ENCODE data around the gene AMOTL2. TPM values are rescaled to one million over a fixed set of nuclear protein-coding genes. Genes with fewer than 3 reads are reported as not detected.

Gene AMOTL2
- total RNA-seq, 4 donors from 2014 or later = 20.3 to 72.8 (median 31.6) TPM

GRCh38 chr3:134309987-134310700 is 64.1 kb downstream of the AMOTL2 start:
- DNase-seq = no peak
- TF ChIP-seq, protein P1, sequence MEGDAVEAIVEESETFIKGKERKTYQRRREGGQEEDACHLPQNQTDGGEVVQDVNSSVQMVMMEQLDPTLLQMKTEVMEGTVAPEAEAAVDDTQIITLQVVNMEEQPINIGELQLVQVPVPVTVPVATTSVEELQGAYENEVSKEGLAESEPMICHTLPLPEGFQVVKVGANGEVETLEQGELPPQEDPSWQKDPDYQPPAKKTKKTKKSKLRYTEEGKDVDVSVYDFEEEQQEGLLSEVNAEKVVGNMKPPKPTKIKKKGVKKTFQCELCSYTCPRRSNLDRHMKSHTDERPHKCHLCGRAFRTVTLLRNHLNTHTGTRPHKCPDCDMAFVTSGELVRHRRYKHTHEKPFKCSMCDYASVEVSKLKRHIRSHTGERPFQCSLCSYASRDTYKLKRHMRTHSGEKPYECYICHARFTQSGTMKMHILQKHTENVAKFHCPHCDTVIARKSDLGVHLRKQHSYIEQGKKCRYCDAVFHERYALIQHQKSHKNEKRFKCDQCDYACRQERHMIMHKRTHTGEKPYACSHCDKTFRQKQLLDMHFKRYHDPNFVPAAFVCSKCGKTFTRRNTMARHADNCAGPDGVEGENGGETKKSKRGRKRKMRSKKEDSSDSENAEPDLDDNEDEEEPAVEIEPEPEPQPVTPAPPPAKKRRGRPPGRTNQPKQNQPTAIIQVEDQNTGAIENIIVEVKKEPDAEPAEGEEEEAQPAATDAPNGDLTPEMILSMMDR (IDR thresholded peaks at IDR 0.05) = no peak
- TF ChIP-seq POLR2A (IDR thresholded peaks at IDR 0.05) = no peak
- Histone ChIP-seq H3K4me3 (no peak overlapping the region), H3K36me3 (no peaks in the 10 kb centered on the region), H3K9me3 (no peaks in the 10 kb centered on the region), H3K27me3 (no peaks in the 10 kb centered on the region), H3K4me1 (peaks cover 7 to 39% (median 17%) of the 10 kb centered on the region in 4 donors), H3K27ac (peak overlapping the region; percentile 0 to 61 (median 20))

DNA sequence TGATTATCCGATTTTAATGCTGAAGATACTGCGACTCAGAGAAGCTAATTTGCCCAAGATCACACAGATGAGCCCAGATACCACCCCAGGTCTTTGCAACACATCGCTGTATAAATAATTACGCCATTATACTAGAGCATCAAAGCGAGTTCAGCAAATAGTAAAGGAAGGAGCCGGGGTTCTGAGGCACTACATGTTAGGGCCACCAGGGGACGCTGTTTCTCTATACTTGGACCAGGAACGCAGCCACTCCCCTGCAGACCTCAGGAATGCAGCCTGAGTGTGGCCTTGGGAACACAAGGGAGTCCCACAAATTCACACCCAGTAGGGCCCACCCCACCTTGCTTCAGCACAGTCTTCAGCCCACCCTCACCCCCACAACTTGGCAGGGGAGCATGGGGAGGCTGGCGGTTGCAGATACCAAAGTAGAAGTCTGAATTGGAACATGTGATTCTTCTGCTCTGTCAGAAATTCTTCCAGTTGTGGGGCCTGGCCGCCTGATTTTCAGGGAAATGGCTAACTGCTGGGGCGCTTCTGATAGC is 65.8 kb downstream of the AMOTL2 start:
- H3K27ac ChIP-seq = peak overlapping the region; percentile 13 to 61 (median 36)
- H3K9me3 ChIP-seq = no peaks in the 10 kb centered on the region
- H3K36me3 ChIP-seq = no peaks in the 10 kb centered on the region
- TF ChIP-seq, protein P1 (IDR thresholded peaks at IDR 0.05) = peak; percentile 81 to 99 (median 96)
- no peak for TF ChIP-seq POLR2A (IDR thresholded peaks at IDR 0.05)
- H3K4me1 ChIP-seq = peaks cover 7 to 22% (median 15%) of the 10 kb centered on the region in 4 donors
- no peaks in the 10 kb centered on the region for H3K27me3 ChIP-seq
- no peak overlapping the region for H3K4me3 ChIP-seq
- DNase-seq = peak; percentile 65 to 91 (median 86)

- Histone ChIP-seq H3K36me3 (no peaks in the 10 kb centered on the region), H3K9me3 (no peaks in the 10 kb centered on the region), H3K27me3 (no peaks in the 10 kb centered on the region), H3K27ac (no peak overlapping the region), H3K4me3 (no peak overlapping the region), H3K4me1 (peaks cover 0 to 22% (median 12%) of the 10 kb centered on the region in 4 donors)
- no peak for DNase-seq
- TF ChIP-seq POLR2A (IDR thresholded peaks at IDR 0.05) = no peak
- TF ChIP-seq, protein P1 (IDR thresholded peaks at IDR 0.05) = no peak
These were observed 66.8 kb downstream of the AMOTL2 start for GRCh38 chr3:134307425-134307824.

- Histone ChIP-seq H3K36me3 (no peaks in the 10 kb centered on the region), H3K4me3 (no peak overlapping the region), H3K27ac (no peak overlapping the region), H3K4me1 (peaks cover 0 to 22% (median 12%) of the 10 kb centered on the region in 4 donors), H3K9me3 (no peaks in the 10 kb centered on the region), H3K27me3 (no peaks in the 10 kb centered on the region)
- DNase-seq = no peak
- TF ChIP-seq, protein P1 (IDR thresholded peaks at IDR 0.05) = no peak
- no peak for TF ChIP-seq POLR2A (IDR thresholded peaks at IDR 0.05)
These were observed 67.9 kb downstream of the AMOTL2 start for GRCh38 chr3:134306320-134306719.

Small RNA genes lying within 50 kb of the gene (small RNA-seq; reads per million reads assigned to genes)
- gene HMGN1P9 (0 reads per million in 2 donors), gene MIR6827 (0 reads per million in 2 donors)

Other genes with a start within 250 kb of the AMOTL2 start
- gene RYK, start 123.6 kb downstream of the AMOTL2 start, total RNA-seq = 10 to 100 TPM; 24.3 to 71.4 (median 38.2) TPM
- 10 to 100 TPM; 24.5 to 50.3 (median 39.9) TPM for gene ANAPC13, start 111.5 kb upstream of the AMOTL2 start, total RNA-seq
- gene CEP63, start 111.6 kb upstream of the AMOTL2 start, total RNA-seq = 10 to 100 TPM; 13.3 to 67.7 (median 19.6) TPM

All from Peyer's patch (tissue), 4 donors.